CD8-positive, alpha-beta memory T cell (primary cell): ENCODE data around the gene NEGR1. TPM values are rescaled to one million over a fixed set of nuclear protein-coding genes. Genes with fewer than 3 reads are reported as not detected.

ENCODE experiments used
- CTCF ChIA-PET: fragments of 350-600 bp; sonication (Branson Sonifier 250); formaldehyde crosslinking; loops from one replicate; lab custom pipeline; 2021; ENCODE audit warnings: antibody characterized with exemption; lab: Charles Lee
- POLR2A ChIA-PET: fragments of 350-600 bp; sonication (Branson Sonifier 250); formaldehyde crosslinking; loops from one replicate; lab custom pipeline; 2021; ENCODE audit warnings: antibody characterized with exemption; lab: Charles Lee
- DNase-seq, 5 donors: peaks; one replicate each; pipeline versions ENCODE4 v3.0.0 to v3.0.0-alpha.2; 2020 to 2022; ENCODE audit warnings: mixed read lengths in 1 of 5
- H3K27ac ChIP-seq: one replicate; pipeline ENCODE4 v1.7.0; 2013; ENCODE audit warnings: low read depth, mild to moderate bottlenecking, low read length, moderate library complexity
- H3K27me3 ChIP-seq: 2 replicates; pipeline ENCODE4 v1.7.0; 2013; ENCODE audit warnings: low read length, mild to moderate bottlenecking; ENCODE audit not compliant: insufficient read depth, poor library complexity, severe bottlenecking
- H3K36me3 ChIP-seq: 2 replicates; pipeline ENCODE4 v1.7.0; 2013; ENCODE audit warnings: mild to moderate bottlenecking, low read length, moderate library complexity; ENCODE audit not compliant: insufficient read depth
- H3K4me1 ChIP-seq: 2 replicates; pipeline ENCODE4 v1.7.0; 2013; ENCODE audit warnings: mild to moderate bottlenecking, low read length, moderate library complexity; ENCODE audit not compliant: insufficient read depth
- H3K4me3 ChIP-seq: 2 replicates; pipeline ENCODE4 v1.7.0; 2013; ENCODE audit warnings: mild to moderate bottlenecking, low read length
- H3K9me3 ChIP-seq: 2 replicates; pipeline ENCODE4 v1.7.0; 2013; ENCODE audit warnings: mild to moderate bottlenecking, low read length
- H3K27ac Mint-ChIP-seq, 8 donors: one replicate each; pipeline ENCODE4 v1.8.0; 2020 to 2021; ENCODE audit warnings: mixed read lengths in 8 of 8, mild to moderate bottlenecking in 6 of 8, inconsistent platforms in 3 of 8, moderate library complexity in 3 of 8
- H3K27me3 Mint-ChIP-seq, 2 donors: one replicate each; pipeline ENCODE4 v1.8.0; 2020 to 2021; ENCODE audit warnings: mixed read lengths in 2 of 2, mild to moderate bottlenecking in 1 of 2, moderate library complexity in 1 of 2
- H3K36me3 Mint-ChIP-seq, 3 donors: one replicate each; pipeline ENCODE4 v1.8.0; 2020 to 2021; ENCODE audit warnings: mixed read lengths in 3 of 3, inconsistent platforms in 1 of 3, mild to moderate bottlenecking in 1 of 3
- H3K4me1 Mint-ChIP-seq, 3 donors: one replicate each; pipeline ENCODE4 v1.8.0; 2020 to 2021; ENCODE audit warnings: mixed read lengths in 3 of 3, inconsistent platforms in 1 of 3, mild to moderate bottlenecking in 1 of 3
- H3K4me3 Mint-ChIP-seq, 7 donors: one replicate each; pipeline ENCODE4 v1.8.0; 2020 to 2021; ENCODE audit warnings: mixed read lengths in 7 of 7, mild to moderate bottlenecking in 6 of 7, moderate library complexity in 4 of 7, inconsistent platforms in 2 of 7
- H3K9me3 Mint-ChIP-seq, 5 donors: one replicate each; pipeline ENCODE4 v1.8.0; 2020 to 2022; ENCODE audit warnings: mixed read lengths in 5 of 5, mild to moderate bottlenecking in 3 of 5, moderate library complexity in 2 of 5, inconsistent platforms in 1 of 5
- polyA plus RNA-seq: library from polyadenylated mRNA; unstranded; fragments of 300-500 nt; fragmentation: Illumina TruSeq; gene quantifications from one replicate; pipeline ENCODE4 v1.2.3, GENCODE V29; 2021
- total RNA-seq, 2 experiments: library from RNA; stranded (reverse); gene quantifications; one replicate each; pipeline ENCODE4 v1.2.3, GENCODE V29; 2021

NEGR1 gene
- total and polyA plus RNA-seq, 3 experiments from 2014 or later = not detected

- ChIA-PET POLR2A (no interaction called here), CTCF (no interaction called here)
- DNase-seq = no peak
- Mint-ChIP-seq H3K36me3 (no peaks in the 10 kb centered on the region), H3K27ac (no peak overlapping the region), H3K4me3 (no peak overlapping the region), H3K27me3 (no peaks in the 10 kb centered on the region), H3K4me1 (no peaks in the 10 kb centered on the region), H3K9me3 (peaks cover 7 to 42% (median 19%) of the 10 kb centered on the region in 5 donors)
- no peaks in the 10 kb centered on the region for H3K9me3 ChIP-seq
- H3K36me3 ChIP-seq = no peaks in the 10 kb centered on the region
- H3K27me3 ChIP-seq = no peaks in the 10 kb centered on the region
- no peak overlapping the region for H3K4me3 ChIP-seq
- H3K27ac ChIP-seq = no peak overlapping the region
- H3K4me1 ChIP-seq = no peaks in the 10 kb centered on the region
Measured at GRCh38 chr1:71706029-71706671, 576.2 kb downstream of the NEGR1 start.

- ChIA-PET CTCF (no interaction called here), POLR2A (no interaction called here)
- Mint-ChIP-seq H3K4me3 (no peak overlapping the region), H3K9me3 (peaks cover 5 to 26% (median 9%) of the 10 kb centered on the region in 5 donors), H3K4me1 (no peaks in the 10 kb centered on the region), H3K27ac (no peak overlapping the region), H3K36me3 (no peaks in the 10 kb centered on the region), H3K27me3 (no peaks in the 10 kb centered on the region)
- H3K36me3 ChIP-seq = no peaks in the 10 kb centered on the region
- H3K27ac ChIP-seq = no peak overlapping the region
- H3K9me3 ChIP-seq = no peaks in the 10 kb centered on the region
- no peaks in the 10 kb centered on the region for H3K27me3 ChIP-seq
- no peaks in the 10 kb centered on the region for H3K4me1 ChIP-seq
- no peak for DNase-seq
- no peak overlapping the region for H3K4me3 ChIP-seq
Measured at GRCh38 chr1:71698186-71698585, 584.2 kb downstream of the NEGR1 start.

- ChIA-PET POLR2A (no interaction called here), CTCF (no interaction called here)
- H3K4me3 ChIP-seq = no peak overlapping the region
- H3K27me3 ChIP-seq = no peaks in the 10 kb centered on the region
- H3K27ac Mint-ChIP-seq = no peak overlapping the region
- no peaks in the 10 kb centered on the region for H3K36me3 ChIP-seq
- no peaks in the 10 kb centered on the region for H3K36me3 Mint-ChIP-seq
- no peaks in the 10 kb centered on the region for H3K4me1 ChIP-seq
- H3K4me1 Mint-ChIP-seq = no peaks in the 10 kb centered on the region
- no peaks in the 10 kb centered on the region for H3K27me3 Mint-ChIP-seq
- H3K9me3 ChIP-seq = no peaks in the 10 kb centered on the region
- H3K4me3 Mint-ChIP-seq = no peak overlapping the region
- peaks cover 2 to 38% (median 6%) of the 10 kb centered on the region in 5 donors for H3K9me3 Mint-ChIP-seq
- no peak for DNase-seq
- no peak overlapping the region for H3K27ac ChIP-seq
Measured at GRCh38 chr1:71695821-71696220, 586.5 kb downstream of the NEGR1 start.

- H3K27ac ChIP-seq = no peak overlapping the region
- H3K27ac Mint-ChIP-seq = no peak overlapping the region
- no peaks in the 10 kb centered on the region for H3K36me3 Mint-ChIP-seq
- no peaks in the 10 kb centered on the region for H3K27me3 Mint-ChIP-seq
- ChIA-PET CTCF (no interaction called here), POLR2A (no interaction called here)
- no peak for DNase-seq
- H3K4me1 ChIP-seq = no peaks in the 10 kb centered on the region
- H3K4me1 Mint-ChIP-seq = no peaks in the 10 kb centered on the region
- no peaks in the 10 kb centered on the region for H3K9me3 ChIP-seq
- H3K27me3 ChIP-seq = no peaks in the 10 kb centered on the region
- peaks cover 2 to 39% (median 6%) of the 10 kb centered on the region in 5 donors for H3K9me3 Mint-ChIP-seq
- no peak overlapping the region for H3K4me3 ChIP-seq
- no peaks in the 10 kb centered on the region for H3K36me3 ChIP-seq
- H3K4me3 Mint-ChIP-seq = no peak overlapping the region
Measured at GRCh38 chr1:71695084-71695483, 587.3 kb downstream of the NEGR1 start.

GRCh38 chr1:71693581-71693980, 588.8 kb downstream of the NEGR1 start:
- Mint-ChIP-seq H3K9me3 (peaks cover 0 to 39% (median 8%) of the 10 kb centered on the region in 5 donors), H3K4me1 (no peaks in the 10 kb centered on the region), H3K4me3 (no peak overlapping the region), H3K27me3 (no peaks in the 10 kb centered on the region), H3K36me3 (no peaks in the 10 kb centered on the region), H3K27ac (no peak overlapping the region)
- H3K4me3 ChIP-seq = no peak overlapping the region
- CTCF ChIA-PET = no interaction called here
- H3K36me3 ChIP-seq = no peaks in the 10 kb centered on the region
- no peak overlapping the region for H3K27ac ChIP-seq
- H3K9me3 ChIP-seq = no peaks in the 10 kb centered on the region
- H3K27me3 ChIP-seq = no peaks in the 10 kb centered on the region
- H3K4me1 ChIP-seq = no peaks in the 10 kb centered on the region
- POLR2A ChIA-PET = no interaction called here
- DNase-seq = no peak

GRCh38 chr1:71689635-71690034, 592.7 kb downstream of the NEGR1 start:
- no peaks in the 10 kb centered on the region for H3K27me3 Mint-ChIP-seq
- ChIA-PET POLR2A (no interaction called here), CTCF (no interaction called here)
- no peak overlapping the region for H3K27ac ChIP-seq
- H3K4me1 ChIP-seq = no peaks in the 10 kb centered on the region
- no peaks in the 10 kb centered on the region for H3K36me3 Mint-ChIP-seq
- H3K4me1 Mint-ChIP-seq = no peaks in the 10 kb centered on the region
- H3K27ac Mint-ChIP-seq = no peak overlapping the region
- no peak overlapping the region for H3K4me3 Mint-ChIP-seq
- peaks cover 1 to 29% (median 5%) of the 10 kb centered on the region in 5 donors for H3K9me3 Mint-ChIP-seq
- no peak overlapping the region for H3K4me3 ChIP-seq
- no peaks in the 10 kb centered on the region for H3K36me3 ChIP-seq
- no peaks in the 10 kb centered on the region for H3K27me3 ChIP-seq
- no peak for DNase-seq
- H3K9me3 ChIP-seq = no peaks in the 10 kb centered on the region

GRCh38 chr1:71687376-71687775, 595.0 kb downstream of the NEGR1 start:
- Mint-ChIP-seq H3K4me1 (no peaks in the 10 kb centered on the region), H3K27me3 (no peaks in the 10 kb centered on the region), H3K36me3 (no peaks in the 10 kb centered on the region), H3K4me3 (no peak overlapping the region), H3K9me3 (peaks cover 3 to 22% (median 5%) of the 10 kb centered on the region in 5 donors), H3K27ac (no peak overlapping the region)
- Histone ChIP-seq H3K4me1 (no peaks in the 10 kb centered on the region), H3K36me3 (no peaks in the 10 kb centered on the region), H3K27me3 (no peaks in the 10 kb centered on the region), H3K4me3 (no peak overlapping the region), H3K27ac (no peak overlapping the region), H3K9me3 (no peaks in the 10 kb centered on the region)
- CTCF ChIA-PET = no interaction called here
- DNase-seq = no peak
- POLR2A ChIA-PET = no interaction called here

- no peak overlapping the region for H3K27ac ChIP-seq
- H3K9me3 ChIP-seq = no peaks in the 10 kb centered on the region
- no peak overlapping the region for H3K4me3 Mint-ChIP-seq
- DNase-seq = no peak
- no peaks in the 10 kb centered on the region for H3K4me1 Mint-ChIP-seq
- H3K9me3 Mint-ChIP-seq = peaks cover 1 to 21% (median 6%) of the 10 kb centered on the region in 5 donors
- H3K27me3 Mint-ChIP-seq = no peaks in the 10 kb centered on the region
- ChIA-PET POLR2A (no interaction called here), CTCF (no interaction called here)
- H3K27me3 ChIP-seq = no peaks in the 10 kb centered on the region
- no peaks in the 10 kb centered on the region for H3K36me3 Mint-ChIP-seq
- H3K27ac Mint-ChIP-seq = no peak overlapping the region
- no peak overlapping the region for H3K4me3 ChIP-seq
- H3K36me3 ChIP-seq = no peaks in the 10 kb centered on the region
- H3K4me1 ChIP-seq = no peaks in the 10 kb centered on the region
Measured at GRCh38 chr1:71676979-71677925, 605.1 kb downstream of the NEGR1 start.
